Measurements from ENCODE around the gene ZNF516.
A peak's percentile ranks its signal among the peaks of the same experiment; 100 is the strongest.

ZNF516 gene

DNA sequence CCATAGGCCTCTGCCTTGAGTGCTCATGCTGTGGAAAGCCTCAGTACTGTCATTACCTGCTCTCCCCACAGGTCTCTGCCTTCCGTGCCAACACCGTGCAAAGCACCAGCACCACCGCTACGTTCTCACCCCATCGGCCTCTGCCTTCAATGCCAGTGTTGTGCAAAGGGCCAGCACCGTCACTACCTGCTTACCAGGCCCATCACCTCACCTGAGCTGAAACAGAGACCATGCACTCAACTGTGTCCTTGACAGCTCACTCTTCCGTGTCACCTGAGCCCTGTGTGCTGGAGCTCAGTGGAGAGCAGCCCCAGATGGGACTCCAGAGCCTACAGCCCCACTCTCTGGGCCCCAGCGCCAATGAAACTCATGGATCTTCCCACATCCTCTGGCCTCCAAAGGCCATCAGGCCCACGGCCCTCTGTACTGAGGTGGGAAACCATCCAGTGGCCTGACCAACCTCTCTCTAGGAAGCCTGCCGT, 62.7 kb downstream of the ZNF516 start:
- Histone ChIP-seq H3K4me3 (no peak overlapping the region), H3K27ac (no peak overlapping the region)
- no peak for DNase-seq (ENCODE audit: low spot score)
- TF ChIP-seq CTCF (IDR thresholded peaks at IDR 0.05): no peak

GRCh38 chr18:76431437-76432273, 63.4 kb downstream of the ZNF516 start:
- H3K4me3 ChIP-seq: no peak overlapping the region
- H3K27ac ChIP-seq: no peak overlapping the region
- DNase-seq (ENCODE audit: low spot score): no peak
- no peak for TF ChIP-seq CTCF (IDR thresholded peaks at IDR 0.05)

GRCh38 chr18:76430636-76431035, 64.4 kb downstream of the ZNF516 start:
- no peak overlapping the region for H3K4me3 ChIP-seq
- H3K27ac ChIP-seq: no peak overlapping the region
- TF ChIP-seq CTCF (IDR thresholded peaks at IDR 0.05): no peak
- DNase-seq (ENCODE audit: low spot score): no peak

DNA sequence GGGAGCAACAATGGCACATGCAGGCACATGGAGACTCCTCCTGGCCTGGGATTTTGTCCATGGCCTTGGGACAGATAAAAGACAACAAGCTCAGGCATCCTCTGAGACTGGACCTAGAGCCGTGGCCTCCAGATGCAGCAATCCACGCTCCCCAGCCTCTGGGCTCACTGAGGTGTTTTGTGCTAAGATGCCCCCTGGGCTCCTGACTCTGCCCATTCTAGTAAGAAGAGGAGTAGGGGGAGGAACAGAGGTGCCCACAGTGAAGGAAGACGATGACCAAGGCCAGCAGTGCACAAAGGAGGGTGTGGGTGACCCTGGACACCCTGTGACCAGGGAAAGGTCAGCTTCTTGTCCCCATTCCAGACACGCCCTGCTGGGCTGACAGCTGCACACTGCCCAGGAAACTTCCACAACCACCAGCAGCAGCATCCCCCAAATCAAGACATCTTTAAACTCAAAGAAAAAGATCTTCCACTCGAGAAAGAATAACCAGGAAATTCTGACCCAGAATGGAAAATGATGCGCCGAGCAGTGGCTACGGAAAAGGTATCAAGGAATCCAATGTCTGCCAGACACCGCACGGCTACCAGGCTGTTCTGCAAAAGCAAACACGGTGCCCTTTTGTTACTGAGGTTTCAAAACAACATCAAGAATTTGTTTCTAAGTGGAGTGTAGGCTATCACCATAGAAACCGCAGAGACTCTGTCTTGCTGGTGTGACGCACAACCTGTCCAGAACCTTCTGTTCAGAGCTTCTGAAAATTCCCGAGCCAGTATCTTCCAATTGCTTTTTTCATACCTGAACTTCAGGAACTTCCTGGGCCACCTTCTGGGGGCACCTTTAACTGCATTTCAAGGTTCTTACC, 65.5 kb downstream of the ZNF516 start:
- no peak overlapping the region for H3K27ac ChIP-seq
- no peak for DNase-seq (ENCODE audit: low spot score)
- H3K4me3 ChIP-seq: no peak overlapping the region
- TF ChIP-seq CTCF (IDR thresholded peaks at IDR 0.05): no peak

GRCh38 chr18:76428396-76429261, 66.4 kb downstream of the ZNF516 start:
- Histone ChIP-seq H3K4me3 (no peak overlapping the region), H3K27ac (no peak overlapping the region)
- no peak for TF ChIP-seq CTCF (IDR thresholded peaks at IDR 0.05)
- DNase-seq (ENCODE audit: low spot score): no peak

GRCh38 chr18:76426737-76427305, 68.2 kb downstream of the ZNF516 start:
- peak; percentile 66 for DNase-seq (ENCODE audit: low spot score)
- Histone ChIP-seq H3K27ac (no peak overlapping the region), H3K4me3 (no peak overlapping the region)
- no peak for TF ChIP-seq CTCF (IDR thresholded peaks at IDR 0.05)
